ENCODE measurements around the gene HEATR5A.
"Not testable (repeated sequence)": the region's sequence is repeated elsewhere in the genome, so short reads cannot be mapped to it uniquely, and the experiment has no call there.

The HEATR5A gene

DNA sequence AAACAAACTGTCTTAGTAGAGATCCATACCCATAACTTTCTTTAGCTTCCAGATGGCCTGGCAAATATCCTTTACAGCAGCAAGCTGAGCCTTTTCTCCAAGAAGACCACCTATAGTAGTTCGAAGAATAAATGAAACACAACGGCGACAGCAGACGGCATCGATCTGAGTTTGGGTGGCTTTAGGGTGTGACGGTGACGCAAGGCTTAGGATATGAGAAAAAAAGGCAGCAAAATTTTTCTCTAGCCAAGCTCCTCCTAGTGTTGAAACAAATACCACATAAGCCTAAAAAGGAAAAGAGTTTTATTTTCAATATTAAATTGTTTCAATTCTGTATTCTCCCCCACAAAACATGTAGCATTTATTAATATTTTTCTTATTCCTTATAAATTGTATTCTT, 33.3 kb downstream of the HEATR5A start:
- DNase-seq, result no peak

DNA sequence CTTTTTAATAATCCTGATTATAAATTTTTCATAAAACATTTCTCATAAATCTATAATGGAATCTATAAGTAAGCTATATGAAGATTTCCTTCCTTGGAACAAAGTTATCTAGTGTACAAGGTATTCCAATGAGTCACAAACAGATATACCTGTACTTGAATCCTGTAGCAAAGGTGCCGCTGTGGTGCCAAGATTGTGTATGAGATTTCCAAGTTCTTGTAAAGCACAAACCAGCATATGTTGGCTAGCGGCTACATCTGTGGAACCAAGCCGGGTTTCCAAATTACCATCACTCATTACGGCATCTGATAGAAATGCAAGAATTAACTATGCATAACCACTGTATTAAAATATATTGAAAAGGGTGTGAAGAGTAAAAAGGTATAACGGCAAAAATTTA, 34.1 kb downstream of the HEATR5A start:
- no peak for DNase-seq

DNA sequence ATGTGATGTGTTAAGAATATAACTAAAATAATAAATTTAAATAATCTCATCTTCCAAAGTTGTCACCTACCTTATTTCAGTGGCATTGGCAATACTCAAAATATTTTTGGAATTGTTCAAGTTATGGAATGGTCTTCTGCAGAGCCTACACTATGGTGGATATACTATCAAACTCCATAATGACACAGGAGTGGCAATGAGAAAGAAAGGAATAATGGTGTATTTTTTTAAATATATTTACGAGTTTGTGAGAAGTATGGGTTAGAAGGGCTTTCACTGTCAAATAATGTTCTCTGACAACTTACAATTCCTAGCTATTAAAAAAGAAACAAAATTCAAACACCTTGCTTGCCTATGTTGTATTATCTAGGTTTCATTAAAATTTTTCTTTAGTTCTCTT, 38.1 kb downstream of the HEATR5A start:
- DNase-seq, result no peak

- DNase-seq, result no peak
These were observed 40.2 kb downstream of the HEATR5A start for GRCh38 chr14:31380106-31380505.

DNA sequence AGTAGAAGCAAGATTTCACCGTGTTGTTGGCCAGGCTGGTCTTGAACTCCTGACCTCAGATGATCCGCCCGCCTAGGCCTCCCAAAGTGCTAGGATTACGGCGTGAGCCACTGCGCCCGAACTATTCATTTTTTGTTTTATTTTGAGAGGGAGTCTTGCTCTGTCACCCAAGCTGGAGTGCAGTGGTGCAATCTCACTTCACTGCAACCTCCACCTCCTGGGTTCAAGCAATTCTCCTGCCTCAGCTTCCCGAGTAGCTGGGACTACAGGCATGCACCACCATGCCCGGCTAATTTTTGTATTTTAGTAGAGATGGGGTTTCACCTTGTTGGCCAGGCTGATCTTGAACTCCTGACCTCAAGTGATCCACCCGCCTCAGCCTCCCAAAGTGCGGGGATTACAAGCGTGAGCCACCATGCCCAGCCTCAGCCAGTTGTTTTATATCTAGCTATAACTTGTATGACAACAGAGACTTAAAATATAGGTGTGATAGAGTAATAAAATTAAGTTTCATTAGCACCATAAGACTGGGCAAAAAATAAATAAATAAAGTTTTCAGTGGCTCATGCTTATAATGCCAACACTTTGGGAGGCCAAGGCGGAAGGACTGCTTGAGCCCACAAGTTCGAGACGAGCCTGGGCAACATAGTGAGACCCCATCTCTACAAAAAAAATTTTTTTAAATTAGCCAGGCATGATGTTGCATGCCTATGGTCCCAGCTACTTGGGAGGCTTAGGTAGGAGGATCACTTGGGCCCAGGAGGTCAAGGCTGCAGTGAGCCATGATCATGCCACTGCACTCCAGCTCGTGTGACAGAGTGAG, 41.0 kb downstream of the HEATR5A start:
- not testable (repeated sequence) for DNase-seq

GRCh38 chr14:31377433-31377832, 42.9 kb downstream of the HEATR5A start:
- DNase-seq, result no peak

DNA sequence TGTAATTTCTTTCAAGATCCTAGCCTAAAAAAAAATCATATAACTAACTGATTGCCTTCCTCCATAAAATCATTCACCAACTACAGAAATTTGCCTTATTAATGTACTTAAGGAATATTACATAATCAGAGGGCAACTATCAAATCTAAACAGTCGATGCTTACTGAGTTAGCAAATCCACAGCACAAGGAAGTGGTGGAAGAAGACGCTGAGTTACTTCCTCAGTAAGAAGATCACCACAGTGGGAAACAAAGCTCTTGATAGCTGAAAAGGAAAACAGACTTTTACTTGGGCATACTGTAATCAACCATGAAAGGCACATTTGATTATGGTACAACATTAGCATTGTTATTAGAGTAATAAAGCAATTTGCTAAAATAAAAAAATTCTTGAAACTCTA, 48.7 kb downstream of the HEATR5A start:
- DNase-seq, result no peak

DNA sequence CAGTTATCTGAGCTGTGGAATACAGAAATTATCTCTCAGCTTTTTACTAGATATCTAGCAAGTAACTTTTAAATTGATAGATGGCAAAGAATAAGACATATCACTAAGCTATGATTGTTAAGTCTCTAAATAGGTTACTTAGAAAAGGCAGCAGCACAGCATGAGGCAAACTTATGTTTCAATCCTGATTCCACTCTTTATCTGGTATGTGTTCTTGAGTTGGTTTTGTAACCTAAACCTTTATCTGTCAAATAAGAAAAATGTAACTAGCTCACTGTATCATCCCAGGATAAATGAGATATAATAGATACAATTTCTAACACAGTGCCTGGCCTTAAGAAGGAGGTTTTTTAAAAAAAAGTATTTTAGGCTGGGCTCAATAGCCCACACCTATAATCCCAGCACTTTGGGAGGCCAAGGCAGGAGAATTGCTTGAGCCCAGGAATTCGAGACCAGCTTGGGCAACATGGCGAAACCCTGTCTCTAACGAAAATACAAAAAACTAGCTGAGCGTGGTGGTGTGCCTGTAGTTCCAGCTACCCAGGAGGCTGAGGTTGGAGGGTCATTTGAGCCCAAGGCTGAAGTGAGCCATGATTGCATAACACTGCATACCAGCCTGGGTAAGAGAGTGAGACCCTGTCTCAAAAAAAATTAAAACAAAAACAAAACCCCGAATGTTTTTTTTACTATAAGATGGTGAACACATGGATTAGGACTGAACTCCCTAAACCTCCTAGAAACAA, 56.8 kb downstream of the HEATR5A start:
- DNase-seq, result no peak

DNA sequence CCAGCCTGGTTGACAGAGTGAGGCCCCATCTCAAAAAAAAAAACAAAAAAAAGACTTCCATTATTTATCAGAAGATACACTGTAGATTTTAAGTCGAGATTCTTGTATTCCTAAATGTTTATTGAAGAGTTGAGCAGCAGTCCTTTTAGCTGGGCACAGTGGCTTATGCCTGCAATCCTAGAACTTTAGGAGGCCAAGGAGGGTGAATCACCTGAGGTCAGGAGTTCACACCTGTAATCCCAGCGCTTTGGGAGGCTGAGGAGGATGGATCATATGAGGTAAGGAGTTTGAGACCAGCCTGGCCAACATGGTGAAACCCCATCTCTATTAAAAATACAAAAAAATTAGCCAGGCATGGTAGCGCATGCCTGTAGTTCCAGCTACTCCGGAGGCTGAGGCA, 57.6 kb downstream of the HEATR5A start:
- DNase-seq, result no peak

DNA sequence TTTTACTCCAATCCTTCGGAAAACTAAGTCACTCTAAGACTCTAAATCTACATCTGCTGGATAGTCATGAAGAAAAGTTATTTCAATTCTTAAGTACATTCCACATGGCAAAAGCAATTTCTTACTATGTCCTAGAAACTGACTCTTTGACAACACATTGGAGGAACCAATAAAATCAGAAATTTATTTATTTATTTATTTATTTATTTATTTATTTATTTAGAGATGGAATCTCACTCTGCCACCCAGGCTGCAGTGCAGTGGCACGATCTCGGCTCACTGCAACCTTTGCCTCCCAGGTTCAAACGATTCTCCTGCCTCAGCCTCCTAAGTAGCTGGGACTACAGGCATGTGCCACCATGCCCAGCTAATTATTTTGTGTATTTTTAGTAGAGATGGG, 58.6 kb downstream of the HEATR5A start:
- not testable (repeated sequence) for DNase-seq

- DNase-seq, result no peak
These were observed 59.3 kb downstream of the HEATR5A start for GRCh38 chr14:31360919-31361662.

DNA sequence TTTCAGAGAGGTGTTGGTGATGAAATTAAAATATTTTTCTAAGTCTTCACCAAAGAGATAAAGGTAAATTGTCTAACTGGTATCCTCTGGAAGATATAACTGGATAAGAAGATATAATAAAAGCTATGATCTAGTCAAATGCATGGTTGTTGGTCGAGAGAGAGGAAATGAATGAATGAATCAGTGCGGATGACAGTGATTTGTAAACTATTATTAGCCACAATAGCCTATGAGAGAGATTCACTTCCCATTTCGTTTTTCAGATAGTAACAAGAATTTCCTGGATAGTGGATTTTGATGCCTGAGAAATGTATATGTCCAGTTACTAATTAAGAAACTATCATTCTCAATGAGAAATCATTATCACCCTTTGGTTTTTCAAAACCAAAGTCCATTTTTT, 63.1 kb downstream of the HEATR5A start:
- no peak for DNase-seq

DNA sequence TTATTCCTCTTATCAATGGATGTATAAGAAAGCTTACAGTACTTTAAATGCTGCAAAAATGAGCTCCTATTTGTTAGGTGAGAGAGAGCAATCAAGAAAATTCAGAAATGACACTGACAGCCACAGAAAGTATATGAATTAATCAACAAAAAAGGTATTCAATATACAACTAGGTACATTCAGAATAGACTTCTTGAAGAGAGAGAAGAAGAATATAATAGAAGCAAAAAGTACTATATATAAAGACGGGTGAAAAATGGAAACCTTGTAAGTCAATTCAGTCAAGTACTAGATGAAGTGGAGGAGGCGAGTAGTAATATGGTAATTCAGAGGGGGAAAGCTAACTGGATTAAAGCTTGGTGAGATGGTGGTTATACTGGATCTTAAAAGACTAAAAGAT, 74.3 kb downstream of the HEATR5A start:
- DNase-seq, result no peak

DNA sequence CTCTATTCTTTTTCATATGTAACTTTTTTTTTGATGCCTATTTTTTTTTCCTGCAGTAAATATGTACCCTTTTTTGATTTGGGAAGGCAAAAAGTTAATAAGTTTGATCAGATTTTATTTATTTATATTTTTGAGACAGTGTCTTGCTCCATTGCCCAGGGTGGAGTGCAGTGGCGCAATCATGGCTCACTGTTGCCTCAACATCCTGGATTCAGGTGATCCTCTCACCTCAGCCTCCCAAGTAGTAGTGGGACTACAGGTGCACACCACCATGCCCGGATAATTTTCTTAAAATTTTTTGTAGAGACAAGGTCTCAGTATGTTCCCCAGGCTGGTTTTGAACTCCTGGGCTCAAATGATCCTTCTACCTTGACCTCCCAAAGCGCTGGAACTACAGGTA, 79.1 kb downstream of the HEATR5A start:
- DNase-seq, result no peak

GRCh38 chr14:31340297-31341063, 79.9 kb downstream of the HEATR5A start:
- DNase-seq, result no peak

- DNase-seq, result no peak
These were observed 80.6 kb downstream of the HEATR5A start for GRCh38 chr14:31339743-31340142.

DNA sequence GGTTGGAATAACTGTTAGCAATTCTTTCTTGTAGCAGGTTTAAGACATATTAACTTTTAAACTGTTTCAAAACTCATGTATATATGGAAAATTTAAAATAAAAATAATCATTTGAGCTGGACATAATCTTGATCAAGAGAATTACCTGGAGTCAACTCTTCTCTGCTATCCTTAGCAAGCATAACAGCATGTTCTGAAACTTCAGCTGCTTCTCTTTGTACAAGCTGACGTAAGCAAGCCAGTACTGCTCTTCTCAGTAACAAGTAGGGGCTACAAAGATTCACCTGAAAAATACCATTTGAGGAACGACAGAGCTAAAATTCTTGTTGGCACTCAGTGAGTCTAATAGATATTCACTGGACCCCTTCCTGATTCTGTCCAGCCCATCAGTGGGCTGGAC, 83.0 kb downstream of the HEATR5A start:
- DNase-seq, result no peak

DNA sequence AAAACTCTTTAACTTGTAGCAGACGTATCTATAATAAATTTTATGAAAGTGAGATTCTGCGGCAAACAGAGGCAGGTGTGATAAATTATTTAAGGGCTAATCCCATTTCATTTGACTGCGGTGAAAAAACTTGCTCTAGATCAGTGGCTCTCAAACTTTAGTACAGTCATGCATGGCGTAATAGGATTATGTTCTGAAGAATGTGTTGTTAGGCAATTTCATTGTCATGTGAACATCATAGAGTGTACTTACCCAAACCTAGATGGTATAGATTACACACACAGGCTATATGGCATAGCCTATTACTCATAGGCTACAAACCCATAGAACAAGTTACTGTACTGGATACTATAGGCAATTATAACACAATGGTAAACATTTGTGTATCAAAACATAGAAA, 83.7 kb downstream of the HEATR5A start:
- DNase-seq, result no peak

DNA sequence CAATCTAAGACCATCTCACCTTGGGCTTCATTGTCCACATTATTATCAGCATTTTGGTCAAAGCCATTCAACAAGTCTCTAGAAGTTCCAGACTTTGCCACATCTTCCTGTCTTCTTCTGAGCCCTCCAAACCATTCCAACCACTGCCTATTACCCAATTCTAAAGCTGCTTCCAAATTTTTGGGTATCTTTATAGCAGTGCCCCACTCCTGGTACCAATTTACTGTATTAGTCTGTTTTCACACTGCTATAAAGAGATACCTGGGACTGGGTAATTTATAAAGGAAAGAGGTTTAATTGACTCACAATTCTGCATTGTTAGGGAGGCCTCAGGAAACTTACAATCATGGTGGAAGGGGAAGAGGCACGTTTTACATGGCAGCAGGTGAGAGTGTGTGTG, 89.0 kb downstream of the HEATR5A start:
- DNase-seq, result not testable (repeated sequence)

- DNase-seq, result not testable (repeated sequence)
These were observed 90.4 kb downstream of the HEATR5A start for GRCh38 chr14:31329876-31330521.

DNA sequence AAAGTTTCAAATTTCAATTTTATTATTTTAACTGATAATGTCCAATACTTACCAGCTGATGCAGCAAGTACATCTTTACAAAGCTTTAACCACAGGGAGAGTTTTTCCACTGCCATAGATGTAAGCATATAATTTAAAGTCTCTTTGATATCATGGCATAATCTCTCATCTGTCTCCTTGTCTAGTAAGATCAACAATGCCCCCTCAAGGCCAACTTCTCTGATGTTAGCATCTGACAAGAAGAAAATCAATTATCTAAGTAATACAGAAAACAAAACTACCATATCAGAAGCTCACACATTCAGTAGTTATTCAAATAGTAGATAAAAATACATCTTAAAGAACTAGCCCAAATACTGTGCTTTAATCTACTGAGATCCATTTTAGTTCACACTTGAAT, 94.2 kb downstream of the HEATR5A start:
- no peak for DNase-seq

DNA sequence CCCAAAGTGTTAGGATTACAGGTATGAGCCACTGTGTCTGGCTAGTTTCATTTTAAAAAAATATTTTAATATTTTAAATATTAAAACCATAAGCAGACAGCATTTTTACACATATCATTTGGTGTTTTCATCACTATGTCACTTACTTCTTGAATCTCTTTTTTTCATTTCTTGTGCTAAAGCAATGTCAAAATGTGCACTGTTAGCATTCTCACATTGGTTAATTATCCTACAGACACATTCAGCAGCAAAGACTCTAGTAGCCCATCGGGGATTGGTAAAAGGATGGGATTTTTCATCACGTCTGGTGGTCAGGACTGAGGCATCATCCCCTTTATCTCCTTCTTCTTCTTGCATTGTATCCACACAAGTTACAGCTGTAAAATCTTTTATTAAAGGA, 96.9 kb downstream of the HEATR5A start:
- no peak for DNase-seq

Data from activated CD4-positive, alpha-beta T cell treated with anti-CD3 and anti-CD28 coated beads for 48 hours (primary cell).